ENCODE results near the gene LAMB1.
"Not testable (repeated sequence)": the region's sequence is repeated elsewhere in the genome, so short reads cannot be mapped to it uniquely, and the experiment has no call there.

Gene LAMB1

DNA sequence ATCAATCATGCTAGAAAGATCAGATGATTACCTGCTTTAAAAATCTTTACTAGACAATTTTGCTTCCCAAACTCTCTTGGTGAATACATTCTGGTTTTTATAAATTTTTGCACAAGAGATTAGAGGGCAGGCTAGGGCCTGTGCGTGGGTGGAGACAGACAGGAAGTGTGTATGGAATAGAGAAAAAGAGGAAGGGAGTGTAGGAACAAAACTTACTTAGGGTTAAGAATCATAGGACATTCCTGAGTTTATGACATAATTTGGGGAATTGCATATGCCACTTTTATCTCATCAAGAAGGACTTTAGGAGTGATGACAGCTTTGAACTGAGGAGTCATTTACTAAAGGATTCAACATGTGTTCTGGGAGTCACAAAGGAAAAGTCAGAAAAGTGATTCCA is 31.3 kb downstream of the LAMB1 start:
- no peak for DNase-seq (ENCODE audit: low spot score)

DNA sequence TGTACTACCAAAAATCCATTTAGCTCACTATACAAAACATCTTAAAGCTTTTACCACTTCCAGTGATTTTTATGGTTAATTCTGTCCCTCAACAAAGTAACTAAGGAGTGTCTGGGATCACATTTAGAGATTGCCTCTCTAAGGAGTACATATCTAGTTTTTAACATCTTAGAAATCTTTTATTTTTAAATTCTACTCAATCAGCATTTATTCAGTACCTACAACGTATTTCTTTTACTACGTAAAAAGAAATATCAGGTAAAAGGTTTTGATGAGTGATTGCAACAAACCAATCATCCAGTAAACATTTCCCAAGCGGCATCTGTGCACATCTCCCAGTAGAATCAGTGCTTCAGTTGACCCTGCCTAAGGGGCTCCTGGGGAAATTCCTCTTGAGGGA is 31.9 kb downstream of the LAMB1 start:
- DNase-seq (ENCODE audit: low spot score): no peak

DNA sequence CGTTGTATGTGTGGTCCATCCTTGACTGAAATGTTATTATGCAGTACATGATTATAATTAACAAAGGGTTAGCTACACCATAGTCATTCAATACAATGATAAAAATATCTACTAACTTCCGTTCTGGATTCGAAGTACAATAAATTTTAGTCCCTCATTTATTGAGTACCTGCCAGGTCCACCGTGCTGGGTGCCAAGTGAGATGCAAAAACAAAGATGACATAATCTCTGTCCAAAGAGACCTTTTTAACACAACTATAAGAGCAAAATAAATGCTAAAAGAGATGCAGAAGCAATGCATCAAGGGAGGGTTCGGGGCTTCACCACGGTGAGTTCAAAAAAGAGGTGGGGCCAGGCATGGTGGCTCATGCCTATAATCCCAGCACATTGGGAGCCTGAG is 33.1 kb downstream of the LAMB1 start:
- no peak for DNase-seq (ENCODE audit: low spot score)

DNA sequence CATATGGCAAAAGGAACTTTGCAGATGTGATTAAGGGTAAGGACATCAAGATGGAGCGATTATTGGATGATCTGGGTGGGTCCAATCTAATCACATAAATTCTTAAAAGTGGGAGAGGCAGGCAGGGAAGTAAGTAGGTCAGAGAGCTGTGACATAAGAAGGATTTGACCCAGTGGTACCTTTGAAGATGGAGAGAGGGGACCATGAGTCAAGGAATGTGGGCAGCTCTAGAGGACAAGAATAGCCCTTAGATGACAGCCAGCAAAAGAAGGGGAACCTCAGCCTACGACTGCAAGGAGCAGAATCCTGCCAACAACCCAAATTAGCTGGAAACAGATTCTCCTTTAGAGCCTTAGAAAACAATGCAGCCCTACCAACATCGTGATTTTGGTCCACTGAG is 34.5 kb downstream of the LAMB1 start:
- DNase-seq (ENCODE audit: low spot score): no peak

DNA sequence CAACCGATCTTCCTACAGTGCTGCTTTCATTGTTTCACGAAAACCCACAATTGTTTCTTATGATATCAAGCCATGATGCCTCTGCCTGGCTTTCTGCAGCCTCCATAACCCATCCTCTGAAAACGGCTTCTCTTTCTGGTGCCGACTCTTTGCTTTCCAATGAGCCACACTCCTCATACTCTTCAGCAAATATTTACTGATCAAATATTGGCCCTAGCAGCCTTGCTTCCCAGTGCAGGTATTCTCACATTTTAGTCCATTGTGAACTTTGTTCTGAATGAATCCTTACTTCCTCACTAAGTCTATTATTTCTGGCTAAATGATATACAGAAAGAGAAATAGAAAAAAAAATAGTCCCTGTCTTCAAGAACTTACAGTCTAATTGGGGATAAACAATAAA is 35.5 kb downstream of the LAMB1 start:
- DNase-seq (ENCODE audit: low spot score): no peak

DNA sequence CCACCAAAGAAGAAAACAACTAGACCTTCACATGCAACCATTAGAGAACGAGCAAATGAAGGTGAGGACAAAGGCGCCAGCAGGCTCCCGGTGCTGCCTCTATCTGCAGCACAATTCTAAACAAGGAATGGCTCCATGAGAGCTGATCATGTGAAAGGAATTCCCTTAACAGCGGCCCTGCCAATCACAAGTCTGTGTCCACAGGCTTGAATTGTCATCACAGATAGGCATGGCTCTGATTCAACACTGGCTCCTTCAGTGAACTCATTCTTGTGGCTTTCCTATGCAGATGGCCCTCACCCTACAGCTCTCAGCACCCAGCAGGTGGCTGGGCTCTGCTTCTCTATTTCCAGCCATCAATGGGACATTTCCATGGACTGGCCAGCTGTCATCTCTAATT is 36.2 kb downstream of the LAMB1 start:
- DNase-seq (ENCODE audit: low spot score): no peak

DNA sequence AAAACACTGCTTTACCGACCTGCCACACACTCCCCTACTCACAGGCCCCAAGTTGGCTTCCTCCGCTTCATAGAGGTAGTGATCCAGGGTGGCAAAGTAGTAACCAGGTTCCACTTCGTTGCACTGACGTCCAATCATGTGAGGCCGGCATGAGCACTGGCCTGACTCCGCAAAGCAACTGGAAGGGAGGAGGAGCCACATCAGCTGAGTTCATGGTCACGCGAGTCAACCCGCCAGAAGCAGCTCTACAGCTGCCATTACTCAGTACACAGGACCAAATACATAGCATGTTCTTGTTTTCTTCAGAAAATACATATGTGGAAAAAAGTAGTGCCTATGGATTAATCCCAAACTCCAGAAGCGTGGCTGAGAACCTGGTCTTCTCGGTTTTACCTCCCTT is 38.5 kb downstream of the LAMB1 start:
- DNase-seq (ENCODE audit: low spot score): no peak

DNA sequence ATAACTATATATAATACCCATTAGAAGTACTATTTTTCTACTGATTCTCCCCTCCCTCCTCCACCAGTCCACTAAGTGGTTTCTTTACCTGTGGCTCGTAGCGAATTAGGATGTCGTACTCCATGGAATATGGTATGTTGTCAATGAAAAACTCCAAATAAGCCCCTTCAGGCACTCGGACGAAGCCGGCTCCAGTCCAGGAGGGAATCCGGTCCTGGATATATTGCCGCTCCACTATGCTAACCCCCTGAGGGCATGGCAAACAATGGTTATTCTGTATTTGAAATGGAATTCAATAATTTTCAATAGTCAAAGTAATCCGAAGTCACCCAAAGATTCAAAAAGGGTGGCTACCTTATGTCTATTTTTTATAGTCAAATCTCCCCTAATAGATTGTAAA is 40.1 kb downstream of the LAMB1 start:
- DNase-seq (ENCODE audit: low spot score): no peak

DNA sequence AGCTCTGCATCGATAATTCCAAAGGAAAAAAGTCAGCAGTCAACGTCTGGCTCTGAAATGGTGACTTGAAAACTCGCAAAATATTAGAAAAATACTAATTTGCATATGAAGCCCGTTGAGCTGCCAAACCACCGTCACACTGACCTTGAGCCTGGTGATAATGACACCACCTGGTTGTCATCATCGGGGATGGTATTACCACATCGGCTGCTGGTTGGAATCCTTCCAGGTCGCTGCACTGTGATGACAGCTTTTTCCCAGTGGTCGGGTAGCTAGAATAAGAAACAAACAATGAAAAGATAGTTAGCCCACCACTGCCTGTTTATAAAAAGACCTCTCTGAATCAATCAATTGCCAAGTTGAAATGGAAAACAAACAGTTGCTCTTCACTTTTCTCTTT is 41.6 kb downstream of the LAMB1 start:
- no peak for DNase-seq (ENCODE audit: low spot score)

DNA sequence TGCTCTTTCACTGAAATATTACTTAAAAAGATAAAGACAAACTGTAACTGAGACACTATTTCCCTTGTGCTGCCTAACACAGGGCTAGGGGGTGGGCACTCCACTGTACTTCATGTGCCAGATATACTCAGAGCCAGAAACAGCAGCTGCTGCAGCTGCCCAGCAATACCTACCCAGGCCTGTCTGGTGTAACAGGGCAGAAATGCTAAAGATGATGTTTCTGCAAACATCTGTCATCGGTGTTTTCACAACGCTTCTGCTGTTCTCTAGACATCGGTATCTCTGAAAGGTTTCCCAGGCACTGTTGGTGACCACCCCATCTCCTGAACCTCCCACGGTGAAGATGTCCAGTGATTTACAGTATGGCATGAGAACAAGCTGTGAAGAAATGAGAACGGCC is 42.7 kb downstream of the LAMB1 start:
- no peak for DNase-seq (ENCODE audit: low spot score)

DNA sequence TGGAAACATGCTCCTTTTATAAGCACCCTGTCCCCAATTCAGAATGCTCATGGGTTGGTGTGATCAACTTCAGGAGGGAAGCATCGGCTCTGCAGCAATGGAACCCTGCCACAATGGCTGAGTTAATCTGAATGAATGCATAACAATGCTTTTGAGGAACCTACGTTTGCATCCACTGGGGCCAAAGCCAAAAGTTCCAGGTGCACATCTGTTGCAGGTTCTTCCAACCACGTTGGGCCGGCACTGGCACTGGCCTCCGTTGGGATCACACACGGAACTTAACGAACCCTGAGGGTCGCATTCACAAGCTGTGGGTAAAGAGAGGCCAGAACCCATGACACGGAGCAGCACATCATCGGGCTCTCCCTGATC is 43.4 kb downstream of the LAMB1 start:
- no peak for DNase-seq (ENCODE audit: low spot score)

DNA sequence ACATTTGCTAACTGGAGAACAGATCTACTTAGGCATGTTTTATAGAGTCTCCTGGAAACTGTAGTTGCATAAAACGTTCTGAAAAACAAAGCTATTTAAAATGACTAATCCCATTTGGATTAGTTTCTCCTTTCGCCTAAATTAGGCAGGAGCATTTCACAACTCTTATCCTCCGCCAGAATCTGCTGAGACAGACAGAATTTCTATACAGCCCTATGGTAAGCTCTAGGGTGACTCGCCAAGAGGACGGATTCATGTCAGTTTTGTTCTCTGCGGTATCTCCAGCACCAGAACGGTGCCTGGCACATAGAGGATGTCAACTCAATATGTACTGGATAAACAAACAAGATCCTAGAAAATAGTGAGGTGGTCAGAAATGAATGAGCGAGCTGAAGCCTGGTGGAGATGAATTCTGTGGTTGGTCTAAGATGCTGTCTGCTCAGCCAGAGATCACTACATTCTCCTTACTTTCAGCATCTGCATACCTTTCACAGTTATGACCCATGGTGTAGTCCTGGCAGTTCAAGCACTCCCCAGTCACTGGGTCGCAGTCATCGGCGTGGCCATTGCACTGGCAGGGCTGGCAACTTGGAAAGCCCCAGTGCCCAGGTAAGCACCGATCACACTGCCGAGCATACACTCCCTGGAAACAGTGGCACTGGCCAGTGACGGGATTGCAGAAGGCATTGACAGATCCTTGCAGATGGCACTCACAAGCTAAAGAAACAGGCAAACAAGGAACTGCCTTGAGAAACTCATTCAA is 44.0 kb downstream of the LAMB1 start:
- no peak for DNase-seq (ENCODE audit: low spot score)

DNA sequence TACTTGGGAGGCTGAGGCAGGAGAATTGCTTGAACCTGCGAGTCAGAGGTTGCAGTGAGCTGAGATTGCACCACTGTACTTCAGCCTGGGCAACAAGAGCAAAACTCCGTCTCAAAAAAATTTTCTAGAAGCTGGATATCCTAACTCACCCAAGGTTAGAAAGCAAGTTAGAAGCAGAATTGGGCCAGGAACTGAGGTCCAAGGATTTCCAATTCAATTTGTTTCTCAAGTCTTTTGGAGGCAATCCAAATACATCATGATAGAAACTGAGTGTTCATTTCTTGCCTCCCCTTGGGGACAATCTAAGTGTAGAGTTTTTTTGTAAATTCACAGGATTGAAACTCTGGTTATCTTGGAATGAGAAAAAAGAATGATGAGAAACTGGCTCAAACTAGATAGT is 45.5 kb downstream of the LAMB1 start:
- no peak for DNase-seq (ENCODE audit: low spot score)

DNA sequence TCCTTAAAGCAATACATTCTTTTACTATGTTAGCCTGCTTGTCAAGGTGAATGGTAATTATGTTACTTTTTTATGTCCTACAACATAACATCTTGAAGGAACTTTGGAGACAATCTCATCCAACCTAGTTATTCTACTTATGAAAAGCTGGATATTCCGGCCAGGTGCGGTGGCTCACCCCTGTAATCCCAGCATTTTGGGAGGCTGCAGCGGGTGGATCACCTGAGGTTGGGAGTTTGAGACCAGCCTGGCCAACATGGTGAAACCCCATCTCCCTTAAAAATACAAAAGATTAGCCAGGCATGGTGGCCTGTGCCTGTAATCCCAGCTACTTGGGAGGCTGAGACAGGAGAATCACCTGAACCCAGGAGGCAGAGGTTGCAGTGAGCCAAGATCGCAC is 46.0 kb downstream of the LAMB1 start:
- not testable (repeated sequence) for DNase-seq (ENCODE audit: low spot score)

DNA sequence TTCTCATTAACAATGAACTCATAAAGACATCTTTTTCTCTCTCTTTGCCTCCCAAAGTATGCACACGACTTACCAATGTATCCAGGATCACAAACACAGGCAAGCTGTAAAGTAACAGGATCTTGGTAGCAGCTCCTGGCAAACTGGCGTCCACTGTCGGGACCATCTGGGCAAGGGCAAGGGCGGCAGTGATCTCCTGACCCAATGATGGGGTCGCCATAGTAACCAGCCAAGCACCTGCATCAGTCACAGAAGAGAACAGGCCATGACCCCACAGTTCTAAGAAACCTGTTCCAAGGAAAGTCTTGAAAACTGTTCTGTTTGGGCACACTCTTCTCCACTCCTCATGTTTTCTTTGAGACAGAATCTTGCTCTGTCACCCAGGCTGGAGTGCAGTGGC is 47.6 kb downstream of the LAMB1 start:
- no peak for DNase-seq (ENCODE audit: low spot score)

DNA sequence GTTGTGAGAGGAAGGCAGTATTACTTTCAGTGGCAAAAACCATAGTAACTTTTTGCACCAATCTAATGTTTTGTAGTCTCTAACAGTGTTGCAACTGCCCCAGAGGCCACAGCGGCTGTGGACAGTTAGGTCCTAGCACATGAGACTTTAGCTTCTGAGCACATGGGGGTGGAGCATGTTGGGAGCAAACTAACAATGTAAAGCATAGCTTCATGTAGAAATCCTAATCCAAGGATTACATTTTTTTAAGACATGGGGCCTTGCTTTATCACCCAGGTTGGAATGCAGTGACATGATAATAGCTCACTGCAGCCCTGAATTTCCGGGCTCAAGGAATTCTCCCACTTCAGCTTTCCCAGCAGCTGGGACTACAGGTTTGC is 49.0 kb downstream of the LAMB1 start:
- no peak for DNase-seq (ENCODE audit: low spot score)

DNA sequence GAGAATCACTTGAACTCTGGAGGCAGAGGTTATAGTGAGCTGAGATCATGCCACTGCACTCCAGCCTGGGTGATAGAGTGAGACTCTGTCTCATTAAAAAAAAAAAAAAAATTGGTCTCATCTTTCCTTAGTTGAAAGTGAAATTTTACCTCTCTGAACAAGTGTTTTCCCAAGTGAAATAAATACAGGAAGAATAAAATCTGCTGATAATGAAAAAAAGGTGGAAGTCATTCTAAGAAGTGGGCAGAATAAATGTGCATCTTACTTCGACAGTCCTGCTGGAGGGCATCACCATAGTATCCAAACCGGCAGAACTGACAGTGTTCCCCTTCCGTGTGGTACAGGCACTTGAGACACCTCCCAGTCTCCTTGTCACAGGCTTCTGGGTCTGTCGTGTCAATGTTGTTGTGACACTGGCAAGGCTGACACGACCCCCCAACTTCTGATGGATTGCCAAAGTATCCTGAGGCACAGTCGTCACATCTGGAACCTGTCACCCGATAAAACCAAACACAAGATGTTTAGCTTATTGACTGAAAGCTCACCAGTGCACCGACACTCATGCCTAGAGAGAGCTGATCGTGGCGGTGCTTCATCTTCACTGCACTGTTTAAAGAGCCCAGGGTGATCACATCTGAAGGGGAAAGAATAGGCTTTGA is 49.6 kb downstream of the LAMB1 start:
- no peak for DNase-seq (ENCODE audit: low spot score)

DNA sequence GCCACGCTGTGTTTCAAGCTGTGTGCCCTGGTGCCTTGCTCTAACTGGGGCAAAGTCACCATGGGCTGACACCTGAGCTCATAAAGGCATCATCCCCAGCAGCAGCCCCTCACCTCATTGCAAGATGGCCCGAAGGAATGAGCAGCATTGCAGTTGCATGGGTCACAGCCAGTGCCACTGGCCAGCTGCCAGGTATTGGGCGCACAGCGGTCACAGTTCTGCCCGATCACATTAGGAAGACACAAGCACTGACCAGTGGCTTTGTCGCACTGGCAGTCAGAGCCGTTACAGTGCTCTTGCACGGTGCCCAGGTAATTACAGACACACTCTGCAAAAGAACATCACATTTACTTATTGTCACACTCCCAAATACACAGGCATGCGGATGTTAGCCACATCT is 51.1 kb downstream of the LAMB1 start:
- no peak for DNase-seq (ENCODE audit: low spot score)

DNA sequence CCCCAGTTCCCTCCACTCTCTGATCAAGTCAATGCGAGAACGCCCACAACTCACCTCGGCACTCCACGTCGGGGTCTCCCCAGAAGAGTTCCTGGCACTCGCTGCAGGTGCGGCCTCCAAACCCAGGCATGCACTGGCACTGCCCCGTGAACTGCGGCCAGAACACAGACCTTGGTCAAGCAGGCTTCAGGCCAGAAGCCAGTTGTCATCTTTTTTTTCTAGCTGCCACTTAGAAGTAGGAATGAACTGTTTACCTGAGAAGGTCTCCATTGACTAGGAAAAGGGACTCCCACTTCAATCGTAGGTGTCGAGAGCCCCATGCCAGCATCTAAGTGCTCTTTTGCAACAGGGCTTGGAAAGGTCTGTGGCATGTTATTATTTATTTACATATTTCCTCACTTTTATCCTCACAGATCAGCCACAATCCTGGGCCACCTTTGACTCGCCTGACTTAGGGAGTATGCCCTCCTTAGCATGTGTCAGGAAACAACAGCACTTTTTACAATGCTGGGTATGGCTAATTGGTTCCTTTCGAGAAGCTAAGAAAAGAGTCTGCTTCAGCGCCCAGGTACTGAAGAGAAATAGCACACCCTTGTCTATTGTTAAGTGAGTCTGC is 51.7 kb downstream of the LAMB1 start:
- DNase-seq (ENCODE audit: low spot score): no peak

DNA sequence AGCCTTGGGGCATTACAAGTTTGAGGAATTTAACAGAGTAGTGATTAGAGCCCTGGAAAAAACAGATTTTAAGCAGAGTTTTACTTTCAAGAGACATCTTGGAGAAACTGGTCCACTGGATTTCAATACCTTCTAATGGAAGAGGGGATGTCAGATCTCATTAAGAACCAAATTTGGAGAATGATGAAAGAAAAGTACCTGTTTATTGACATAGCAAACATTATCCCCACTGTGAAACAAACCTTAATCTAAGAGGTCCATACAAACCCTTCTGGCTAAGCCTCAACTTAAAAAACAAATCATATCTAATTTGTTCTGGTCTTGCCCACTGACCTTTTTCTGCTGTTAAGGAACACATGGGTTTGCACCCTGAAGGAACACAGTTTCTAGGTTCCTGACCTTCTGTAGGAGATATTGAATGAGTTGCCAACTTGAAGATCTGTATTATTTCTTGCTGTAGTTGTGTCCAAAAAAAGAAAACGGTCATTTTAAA is 53.5 kb downstream of the LAMB1 start:
- no peak for DNase-seq (ENCODE audit: low spot score)

DNA sequence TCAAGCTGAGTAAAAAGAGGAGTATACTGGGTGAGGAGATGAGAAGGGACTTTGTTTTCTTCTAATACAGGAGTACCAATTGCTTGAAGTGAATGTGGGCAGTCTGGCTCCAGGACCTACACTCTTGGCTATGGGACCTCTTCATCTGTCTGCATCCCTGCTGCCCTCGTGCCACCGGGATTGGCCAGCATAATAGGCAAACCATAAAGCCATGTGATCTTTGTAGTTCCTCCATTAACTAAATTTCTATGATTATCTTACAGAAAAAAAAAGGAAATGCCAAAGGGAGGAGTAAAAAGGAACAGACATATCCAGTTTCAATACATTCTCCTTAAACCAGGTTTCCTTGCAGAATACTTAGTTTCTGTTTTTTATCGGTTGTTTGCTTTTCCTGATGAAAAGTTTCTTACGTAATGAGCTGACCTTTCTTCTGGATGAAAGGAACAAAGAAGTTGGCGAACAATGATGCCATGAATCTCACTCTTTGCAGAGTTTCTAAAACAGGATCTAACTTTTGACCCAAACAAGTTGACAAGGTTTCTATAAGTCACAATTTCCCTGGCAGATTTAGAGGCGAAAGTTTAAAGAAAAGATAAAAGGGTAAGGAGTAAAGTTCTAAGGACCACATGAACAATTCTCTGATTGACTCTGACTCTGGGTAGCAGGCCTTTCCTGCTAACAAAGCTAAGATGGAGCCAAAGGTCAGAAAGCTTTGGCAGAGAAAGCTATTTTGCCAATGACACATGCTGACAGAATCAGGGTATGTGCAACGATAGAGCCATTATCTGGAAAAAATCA is 54.1 kb downstream of the LAMB1 start:
- DNase-seq (ENCODE audit: low spot score): no peak

DNA sequence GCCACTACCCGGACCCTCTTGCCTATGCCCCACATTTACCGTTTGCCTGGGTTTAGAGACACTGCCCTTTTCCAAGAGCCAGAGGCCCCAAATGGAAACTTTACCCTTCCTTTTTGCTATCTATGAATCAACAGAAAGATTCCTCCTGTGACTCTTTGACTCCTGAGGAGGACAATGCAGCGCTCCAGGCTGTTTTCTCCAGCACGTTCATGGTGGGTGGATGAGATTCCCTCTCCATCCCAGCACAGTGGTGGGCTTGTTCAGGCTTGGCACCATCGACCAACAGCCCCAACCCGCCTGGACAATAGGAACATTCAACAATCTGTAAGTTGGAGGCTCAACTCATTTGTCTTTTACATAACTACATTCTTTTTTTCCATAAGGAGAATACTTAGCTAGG is 56.1 kb downstream of the LAMB1 start:
- DNase-seq (ENCODE audit: low spot score): no peak

DNA sequence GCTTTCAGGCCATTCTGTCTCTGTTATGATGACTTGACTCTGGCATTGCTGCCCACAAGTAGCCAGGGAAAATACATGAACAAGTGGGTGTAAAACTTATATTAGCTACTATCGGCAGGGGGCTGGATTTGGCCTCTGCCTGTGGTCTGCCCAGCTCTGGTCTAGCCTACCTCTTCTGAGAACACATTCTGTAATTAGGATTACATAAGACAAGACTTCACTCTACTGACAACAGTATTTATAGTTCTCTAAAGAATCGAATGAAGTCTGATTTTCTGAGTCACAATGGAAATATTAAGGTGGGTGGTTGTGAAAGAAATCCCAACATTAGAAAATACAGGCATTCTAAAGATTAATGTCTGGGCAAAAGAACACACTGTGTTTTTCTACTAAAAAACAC is 56.5 kb downstream of the LAMB1 start:
- DNase-seq (ENCODE audit: low spot score): no peak

Measured in activated CD4-positive, alpha-beta T cell treated with anti-CD3 and anti-CD28 coated beads, Interleukin-2, Interleukin-4, amounts not matched to agents 100 ng/mL and 50 ng/mL, durations not matched to agents 16 hours and 8 hours (primary cell).